Stimulated activated CD4-positive, alpha-beta T cell treated with anti-CD3 and anti-CD28 coated beads, Interleukin-12 subunit alpha, Interleukin-12 subunit beta, amount 100 ng/mL, for 4 hours (primary cell): ENCODE data around the gene TMEM9.

Source experiments
- DNase-seq: peaks from one replicate; pipeline ENCODE4 v3.0.0-alpha.2; 2020

Gene TMEM9

DNA sequence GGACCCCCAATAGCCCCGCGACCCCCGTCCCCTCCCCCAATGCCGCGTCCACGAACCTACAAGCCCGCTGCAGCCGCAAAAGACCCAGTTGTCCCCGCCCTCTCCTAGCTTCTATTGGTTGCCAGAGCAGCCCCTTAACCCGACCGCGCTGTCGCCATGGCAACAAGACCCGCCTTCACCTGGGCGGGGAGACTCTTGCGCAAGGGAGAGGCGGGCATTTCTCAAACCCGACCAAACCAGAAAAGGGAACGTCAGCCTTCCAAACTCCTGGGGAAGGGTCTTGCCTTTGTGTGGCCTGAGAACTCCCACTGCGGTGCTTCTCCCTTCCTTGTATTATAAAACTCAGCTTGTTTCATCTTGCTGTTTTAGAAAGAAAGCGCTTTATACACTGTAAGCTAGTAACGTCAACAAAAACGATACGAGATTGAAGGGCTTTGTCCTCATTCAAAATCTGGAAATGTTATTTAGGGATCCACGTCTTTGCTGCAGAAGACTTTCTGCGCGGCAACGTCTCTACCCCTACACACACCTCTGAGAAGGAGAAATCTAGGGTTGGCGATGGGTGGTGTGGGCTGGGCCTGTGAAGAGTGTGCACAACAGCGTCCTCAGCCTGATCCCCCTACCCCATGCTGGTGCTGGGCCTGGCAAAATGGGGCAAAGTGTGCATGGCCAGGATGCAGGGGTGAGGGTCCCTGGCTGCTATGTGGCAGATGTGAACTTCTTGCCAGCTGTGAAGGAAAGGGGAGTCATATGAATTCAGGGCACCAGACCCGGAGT, at the start of gene TMEM9:
Gene TMEM9 (minus strand): TSS at position 86 of the 777 bp plus-strand sequence. CDS start 551 bp downstream, outside the sequence.
- DNase-seq = peak; percentile 99

DNA sequence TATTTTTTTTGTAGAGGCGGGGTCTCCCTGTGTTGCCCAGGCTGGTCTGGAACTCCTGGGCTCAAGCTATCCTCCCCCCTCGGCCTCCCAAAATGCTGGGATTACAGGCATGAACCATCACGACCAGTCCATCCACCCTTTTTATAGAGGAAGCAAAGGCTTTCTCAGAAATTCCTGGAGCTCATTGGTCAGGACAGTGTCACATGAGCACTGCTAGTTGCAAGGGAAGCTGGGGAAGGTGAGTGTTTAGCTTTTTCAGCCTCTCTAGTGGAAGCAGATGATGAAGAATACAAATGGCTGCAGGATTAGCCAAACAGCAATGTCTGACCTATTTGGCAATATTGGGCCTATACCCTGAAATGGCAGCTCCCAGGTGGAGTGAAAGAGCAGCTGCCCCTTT, 44.3 kb upstream of the TMEM9 start:
- DNase-seq = no peak

DNA sequence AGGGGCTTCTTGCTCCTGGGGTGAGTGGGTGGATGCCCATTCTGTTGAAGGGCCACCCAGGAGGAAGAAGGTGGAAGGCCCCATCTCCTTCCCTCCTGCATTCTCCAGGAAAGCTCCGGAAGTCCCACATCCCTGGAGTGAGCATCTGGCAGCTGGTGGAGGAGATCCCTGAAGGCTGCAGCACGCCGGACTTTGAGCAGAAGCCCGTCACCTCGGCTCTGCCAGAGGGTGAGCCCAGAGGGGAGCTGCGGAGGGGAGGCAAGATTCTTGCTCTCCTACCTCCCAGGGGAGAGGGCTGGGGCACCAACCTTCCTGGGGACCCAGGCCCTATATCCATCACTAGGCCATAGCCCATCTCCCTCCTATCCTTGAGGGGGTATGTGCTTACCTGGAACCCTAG, 39.8 kb upstream of the TMEM9 start:
- DNase-seq = no peak

DNA sequence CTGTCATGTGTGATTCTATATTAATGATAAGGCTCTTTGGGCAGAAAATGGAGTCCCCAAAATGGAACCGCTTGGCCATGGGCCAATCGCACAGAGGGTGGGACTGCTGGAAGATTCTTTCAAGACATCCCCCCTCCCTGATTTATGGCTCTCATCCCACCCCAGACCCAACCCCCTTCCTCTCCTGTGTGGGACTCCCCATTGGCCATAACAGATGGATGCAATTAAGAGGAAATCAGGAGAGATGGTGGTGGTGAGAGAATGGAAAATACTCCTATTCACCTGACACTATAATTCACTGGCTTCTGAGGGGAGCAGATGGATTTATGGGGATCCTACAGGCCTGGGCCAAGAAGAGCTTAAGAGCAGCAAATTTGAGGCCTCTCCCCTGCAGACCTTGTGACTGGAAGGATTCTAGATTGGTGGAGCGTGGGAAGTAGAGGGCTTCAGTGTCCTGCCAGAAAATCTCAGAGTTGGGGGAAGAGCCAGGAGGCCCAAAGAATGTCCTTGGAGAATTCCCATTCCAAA, 38.1 kb upstream of the TMEM9 start:
- no peak for DNase-seq

DNA sequence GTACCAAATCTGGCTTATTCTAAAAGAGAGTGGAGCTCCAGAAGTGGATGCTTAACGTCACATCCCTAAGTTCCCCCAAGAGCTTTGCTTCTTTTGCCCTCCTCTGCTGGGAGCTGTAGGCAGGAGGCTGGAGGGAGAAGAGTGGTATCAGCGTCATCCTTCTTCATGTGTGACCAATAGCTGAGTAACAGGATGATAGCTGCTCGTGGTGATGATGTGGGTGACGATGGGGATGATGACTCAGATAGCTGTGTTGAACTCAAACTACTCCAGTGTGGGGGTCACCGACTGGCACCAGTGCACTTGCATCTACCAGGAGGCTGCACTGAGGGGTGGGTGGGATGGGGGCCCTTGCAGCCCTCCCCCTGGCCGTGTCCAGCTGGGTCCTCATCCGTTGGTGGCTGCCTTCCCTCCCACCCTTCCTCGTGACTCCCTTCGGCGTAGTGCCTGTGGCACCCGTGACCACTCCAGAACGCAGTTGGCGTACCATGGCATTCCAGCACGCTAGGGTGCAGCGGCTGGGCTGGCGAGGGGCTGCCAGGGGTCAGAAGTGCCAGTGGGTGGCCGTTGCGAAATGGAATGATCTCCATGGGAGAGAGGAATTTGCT, 37.5 kb upstream of the TMEM9 start:
- peak; percentile 10 for DNase-seq

DNA sequence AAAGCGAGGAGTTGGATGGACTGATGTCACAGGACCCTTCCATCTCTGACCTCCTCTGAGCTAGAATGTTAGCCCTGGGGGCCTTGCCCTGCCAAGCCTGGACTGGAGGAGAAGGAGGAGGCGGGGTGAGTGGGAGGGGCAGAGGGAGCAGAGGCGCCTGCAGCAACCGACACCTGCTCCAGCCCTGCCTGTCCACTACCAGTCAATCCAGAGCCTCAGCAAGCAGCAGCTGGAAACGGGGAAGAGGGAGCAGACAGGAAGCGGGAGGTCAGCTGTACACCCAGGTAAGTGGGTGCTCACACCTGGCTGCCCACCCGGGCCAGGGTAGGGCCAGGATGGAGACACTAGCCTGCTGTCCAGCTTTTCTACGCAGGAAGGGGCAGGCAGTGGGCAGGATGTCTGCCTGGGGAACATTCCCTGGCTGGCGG, 36.4 kb upstream of the TMEM9 start, which contains the start of gene IGFN1:
Gene IGFN1 (plus strand): TSS at position 201 of the 428 bp plus-strand sequence. CDS start 2,470 bp downstream, outside the sequence.
- DNase-seq = no peak

DNA sequence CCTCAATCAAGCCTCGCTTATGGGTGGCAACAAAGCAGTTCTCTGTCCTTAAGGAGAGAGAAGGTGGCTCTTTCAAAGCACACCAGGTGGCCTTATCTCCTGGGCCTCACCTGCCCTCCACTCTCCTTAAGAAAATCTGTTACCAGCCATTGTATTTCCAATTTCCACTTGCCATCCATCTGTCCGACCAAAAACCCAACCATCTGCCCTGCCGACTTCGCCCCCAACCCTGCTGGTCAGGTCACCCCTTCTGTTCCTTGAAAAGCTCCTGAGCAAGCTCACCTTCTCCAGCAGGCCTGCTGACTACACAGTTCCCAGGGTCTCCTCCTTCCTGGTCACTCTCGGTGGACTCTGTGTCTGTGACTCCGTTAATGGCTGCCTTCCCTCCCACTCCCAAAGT, 35.7 kb upstream of the TMEM9 start:
- DNase-seq = no peak

DNA sequence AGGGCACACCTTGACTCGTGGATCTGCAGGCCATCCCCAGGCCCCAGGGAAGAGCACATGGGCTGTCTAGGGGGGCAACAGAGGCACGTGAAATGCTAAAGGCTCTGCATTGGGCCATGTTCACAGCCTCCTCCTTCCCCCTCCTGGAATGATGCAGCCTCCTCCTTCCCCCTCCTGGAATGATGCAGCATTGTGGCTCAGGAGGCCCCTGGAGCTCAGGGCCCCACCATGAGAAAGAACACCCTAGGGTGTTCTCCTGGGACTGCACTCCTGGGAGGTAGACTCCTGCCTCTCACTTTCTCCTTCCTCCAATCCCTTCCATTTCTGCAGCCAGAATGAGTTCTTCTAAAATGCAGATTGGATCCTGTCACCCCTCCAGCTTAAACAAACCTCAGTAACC, 34.8 kb upstream of the TMEM9 start:
- no peak for DNase-seq

DNA sequence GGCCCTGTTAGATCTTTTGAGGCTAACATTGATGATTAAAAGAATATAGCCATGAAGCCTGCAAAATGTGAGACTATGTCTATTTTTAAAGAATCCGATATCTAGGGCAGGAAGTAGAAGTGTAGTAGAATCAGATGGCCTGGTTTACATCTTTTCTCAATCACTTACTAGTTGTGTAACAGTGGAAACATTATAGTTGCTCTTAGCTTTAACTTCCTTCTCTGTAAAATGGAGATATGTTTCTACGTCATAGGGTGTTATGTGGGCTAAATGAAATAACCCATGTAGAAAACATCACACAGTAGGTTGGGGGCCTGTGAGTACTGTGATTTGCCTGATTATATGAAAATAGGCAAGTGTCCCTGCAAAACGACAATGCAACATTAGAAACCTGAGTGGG, 31.9 kb upstream of the TMEM9 start:
- DNase-seq = no peak

DNA sequence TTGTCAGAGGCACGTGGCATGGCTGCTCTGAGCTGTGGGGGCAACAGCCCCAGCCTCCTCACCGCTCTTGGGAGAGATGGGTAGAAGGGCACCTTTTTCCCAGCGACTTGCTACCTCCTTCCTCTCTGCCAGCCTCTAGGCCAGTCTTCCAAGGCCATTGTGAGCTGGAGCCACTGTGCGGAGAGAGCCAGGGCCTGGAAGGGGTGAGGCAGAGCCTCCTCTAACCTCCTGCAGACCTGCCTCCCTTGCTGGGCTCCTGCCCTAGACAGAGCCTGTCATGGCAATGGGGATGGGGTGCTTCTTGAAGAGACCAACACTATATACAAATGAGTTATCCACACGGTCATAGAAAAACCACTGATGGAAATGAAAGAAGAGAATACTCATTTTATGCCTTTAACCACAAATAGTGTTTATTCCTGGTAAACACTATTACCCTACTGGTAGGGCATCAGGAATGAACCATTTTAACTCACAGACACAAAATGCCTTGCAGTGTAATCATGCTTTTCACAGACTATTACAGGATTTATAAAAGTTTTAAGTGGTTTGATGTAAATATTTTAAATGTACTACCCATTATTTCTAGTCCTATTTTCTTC, 31.4 kb upstream of the TMEM9 start:
- DNase-seq = no peak

DNA sequence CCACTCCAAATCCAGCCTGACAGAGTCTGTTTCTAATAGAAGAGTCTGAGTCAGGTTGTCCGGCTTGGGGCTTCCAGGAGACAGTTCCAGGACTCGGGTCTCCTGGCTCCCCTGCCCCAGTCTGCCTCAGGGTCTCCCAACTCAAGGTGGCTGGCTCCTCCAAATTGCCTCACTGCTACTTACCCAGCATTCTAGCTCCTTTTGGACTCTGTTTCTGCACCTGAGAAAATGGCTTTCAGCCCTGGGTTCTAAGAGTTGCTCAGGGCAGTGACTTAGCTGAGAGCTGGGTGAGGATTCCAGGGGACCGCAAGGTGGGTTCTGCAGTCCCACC, 30.8 kb upstream of the TMEM9 start:
- no peak for DNase-seq

DNA sequence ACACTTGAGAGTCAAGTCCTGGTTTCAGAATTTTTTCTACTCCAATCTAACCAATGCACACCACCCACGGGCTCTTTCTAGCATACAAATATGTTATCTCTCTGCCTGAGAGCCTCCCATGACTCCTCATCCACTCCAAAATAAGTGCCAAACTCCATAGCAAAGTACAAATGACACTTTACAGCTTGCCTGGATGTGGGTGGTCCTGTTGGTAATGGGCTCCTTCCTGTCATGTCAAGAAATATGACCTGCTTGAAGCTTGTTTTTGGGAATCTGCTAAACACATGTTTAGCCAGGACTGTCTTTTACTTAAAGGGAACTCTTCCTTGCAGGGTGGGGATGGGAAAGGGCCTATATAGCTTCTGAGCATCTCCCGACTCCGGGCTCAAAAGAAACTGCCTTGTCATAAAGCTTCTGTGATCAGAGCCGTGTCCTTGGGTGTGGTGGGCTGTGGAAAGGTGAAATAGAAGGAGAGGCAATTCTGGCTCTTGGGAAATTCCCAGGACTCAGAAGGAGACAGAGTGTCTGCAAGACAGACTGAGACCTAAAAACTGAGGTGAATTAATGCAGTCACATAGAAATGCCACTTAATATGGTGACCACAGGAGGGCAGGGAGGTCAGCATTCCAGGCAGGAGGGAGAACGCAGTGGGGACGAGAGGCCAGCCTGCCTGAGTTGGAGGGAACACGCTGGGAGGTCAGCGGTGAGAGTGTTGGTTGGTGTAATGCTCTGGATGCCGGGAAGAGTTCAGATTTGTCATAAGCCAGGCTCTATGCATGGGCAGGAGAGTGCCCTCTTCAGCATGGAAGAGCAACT, 30.2 kb upstream of the TMEM9 start:
- DNase-seq = no peak

DNA sequence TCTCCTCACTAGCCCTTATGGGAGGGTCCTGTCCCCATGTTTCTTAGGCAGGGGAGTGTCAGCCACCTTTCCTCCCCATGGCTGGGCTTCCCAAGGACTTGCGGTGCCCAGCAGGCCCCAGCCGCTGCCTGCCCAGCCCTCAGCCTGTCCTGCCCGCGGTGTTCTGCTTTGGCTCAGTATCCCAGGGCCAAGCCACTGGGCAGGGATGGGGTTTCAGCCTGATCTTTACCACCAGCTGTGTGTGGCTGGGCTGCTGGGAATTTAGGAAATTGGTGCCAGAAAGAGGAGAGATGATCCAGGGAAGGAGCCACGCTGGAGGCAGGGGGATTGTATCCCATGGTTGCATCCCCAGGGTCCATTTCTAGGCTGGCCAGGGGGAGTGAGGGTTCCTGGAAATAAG, 29.5 kb upstream of the TMEM9 start:
- DNase-seq = no peak

DNA sequence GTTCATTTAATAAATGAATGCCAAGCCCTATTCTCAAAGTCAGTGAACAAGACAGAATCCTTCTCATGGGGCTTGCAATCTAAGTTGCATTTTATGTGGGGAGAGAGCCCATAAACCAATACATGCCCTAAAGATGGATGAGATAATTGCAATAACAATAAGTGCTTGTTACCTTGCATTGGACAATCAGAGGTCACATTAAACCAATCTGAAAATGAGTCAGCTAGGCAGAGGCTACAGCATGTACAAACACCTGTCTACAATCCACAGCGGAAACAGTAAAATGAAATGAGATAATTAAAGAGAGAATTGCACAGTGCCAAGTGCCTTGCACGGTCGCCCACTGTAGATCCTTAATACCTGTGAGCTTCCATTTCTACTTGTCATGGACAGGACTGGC, 28.9 kb upstream of the TMEM9 start:
- no peak for DNase-seq

DNA sequence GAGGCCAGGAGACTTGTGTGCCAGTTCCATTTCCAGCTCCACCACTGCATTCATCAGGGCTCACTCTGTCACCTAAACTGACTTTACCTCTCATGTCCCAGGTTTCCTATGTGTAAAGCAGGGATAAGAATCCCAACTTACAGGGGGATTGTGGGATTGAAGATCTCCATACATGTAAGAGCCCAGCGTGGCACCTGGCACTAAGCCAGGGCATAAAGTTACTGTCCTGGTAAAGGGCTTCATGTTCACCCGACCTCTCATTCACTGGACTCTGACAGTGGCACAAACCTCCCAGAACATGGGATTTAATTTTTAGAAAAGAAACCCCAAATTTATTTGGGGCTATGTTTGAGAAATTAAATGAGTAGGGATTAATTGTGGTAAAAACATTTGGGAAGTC, 27.5 kb upstream of the TMEM9 start:
- no peak for DNase-seq

DNA sequence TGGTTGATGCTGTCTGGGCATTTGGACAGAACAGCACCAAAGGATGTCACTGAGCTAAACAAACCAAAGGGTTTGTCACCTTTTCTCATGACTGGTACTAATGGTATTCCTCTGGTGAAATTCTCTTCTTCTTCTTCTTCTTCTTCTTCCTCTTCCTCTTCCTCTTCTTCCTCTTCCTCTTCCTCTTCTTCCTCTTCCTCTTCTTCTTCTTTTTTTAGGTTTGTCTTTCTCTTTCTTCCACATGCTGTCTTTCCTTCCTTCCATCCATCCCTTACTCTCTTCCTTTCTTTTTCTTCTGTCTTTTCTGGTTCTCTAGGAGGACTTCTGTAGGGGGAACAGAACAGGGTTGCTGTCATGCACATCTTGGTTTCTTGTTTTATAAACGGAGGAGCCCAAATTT, 27.0 kb upstream of the TMEM9 start:
- no peak for DNase-seq

DNA sequence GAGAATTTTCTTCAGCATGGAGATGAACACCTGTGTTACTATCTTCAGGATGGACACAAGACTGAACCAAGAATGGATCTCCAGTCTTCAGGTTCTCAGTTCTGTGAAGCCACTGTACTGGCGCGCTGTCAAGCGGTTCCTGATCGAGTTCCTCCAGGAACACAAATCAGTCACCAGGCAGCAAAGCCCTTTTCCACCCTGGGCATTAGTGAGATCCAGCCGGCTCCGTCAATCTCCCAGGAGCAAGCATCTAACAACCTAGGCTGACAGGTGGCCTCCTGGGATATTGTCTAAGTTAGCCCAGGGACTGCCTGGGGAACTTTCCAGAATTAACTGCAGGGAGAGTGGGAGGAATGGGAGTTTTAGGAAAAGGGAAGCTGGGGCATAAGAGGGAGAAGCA, 26.6 kb upstream of the TMEM9 start:
- no peak for DNase-seq

DNA sequence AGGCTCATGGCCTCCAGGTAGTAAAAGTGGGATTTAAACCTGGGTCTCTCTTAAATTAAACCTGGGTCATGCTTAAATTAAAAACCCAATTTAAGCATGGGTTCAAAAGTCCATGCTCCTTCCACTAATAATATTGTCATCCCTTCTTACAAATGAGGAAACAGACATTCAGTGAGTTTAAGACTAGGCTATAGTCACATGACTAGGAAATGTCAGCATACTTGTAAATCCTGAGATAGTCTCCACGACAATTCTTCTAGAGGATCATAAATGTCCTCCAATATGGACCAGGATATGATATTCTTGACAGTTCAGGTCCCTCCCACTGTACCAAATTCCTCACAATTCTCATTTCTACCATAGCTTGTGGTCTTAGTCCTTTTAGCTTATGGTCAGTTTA, 25.9 kb upstream of the TMEM9 start:
- DNase-seq = no peak

DNA sequence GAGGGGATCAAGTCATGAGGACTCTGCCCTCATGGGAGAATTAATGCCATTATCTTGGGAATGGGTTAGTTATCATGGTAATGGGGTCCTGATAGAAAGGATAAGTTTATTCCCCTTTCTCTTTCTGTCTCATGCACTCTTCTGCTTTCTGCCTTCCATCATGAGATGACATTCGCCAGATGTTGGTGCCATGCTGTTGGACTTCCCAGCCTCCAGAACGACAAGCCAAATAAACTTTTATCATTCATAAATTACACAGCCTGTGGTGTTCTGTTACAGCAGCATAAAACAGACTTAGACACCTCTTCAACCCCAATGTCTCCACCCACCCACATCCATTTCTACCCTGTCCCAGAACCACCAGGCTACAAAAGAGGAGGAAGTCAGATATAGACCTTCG, 24.4 kb upstream of the TMEM9 start:
- no peak for DNase-seq

DNA sequence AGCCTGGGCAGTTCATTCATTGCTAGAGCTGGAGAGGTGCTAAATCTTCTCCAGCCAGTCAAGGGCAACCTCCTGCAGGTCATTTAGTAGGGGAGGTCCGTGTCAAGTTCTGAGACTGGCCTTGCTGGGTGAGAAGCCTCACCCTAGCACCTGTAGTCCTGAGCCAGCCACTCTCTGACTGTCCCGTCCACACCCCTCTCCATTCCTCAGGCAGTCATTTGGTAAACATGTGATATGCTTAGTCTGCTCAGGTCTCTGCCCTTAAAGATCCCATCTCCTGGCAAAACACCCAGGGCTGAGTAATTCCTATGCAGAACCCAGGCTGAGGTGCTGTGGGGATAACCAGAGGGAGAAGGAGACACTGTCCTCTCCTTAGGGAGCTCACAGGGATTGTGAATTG, 22.7 kb upstream of the TMEM9 start:
- DNase-seq = no peak

DNA sequence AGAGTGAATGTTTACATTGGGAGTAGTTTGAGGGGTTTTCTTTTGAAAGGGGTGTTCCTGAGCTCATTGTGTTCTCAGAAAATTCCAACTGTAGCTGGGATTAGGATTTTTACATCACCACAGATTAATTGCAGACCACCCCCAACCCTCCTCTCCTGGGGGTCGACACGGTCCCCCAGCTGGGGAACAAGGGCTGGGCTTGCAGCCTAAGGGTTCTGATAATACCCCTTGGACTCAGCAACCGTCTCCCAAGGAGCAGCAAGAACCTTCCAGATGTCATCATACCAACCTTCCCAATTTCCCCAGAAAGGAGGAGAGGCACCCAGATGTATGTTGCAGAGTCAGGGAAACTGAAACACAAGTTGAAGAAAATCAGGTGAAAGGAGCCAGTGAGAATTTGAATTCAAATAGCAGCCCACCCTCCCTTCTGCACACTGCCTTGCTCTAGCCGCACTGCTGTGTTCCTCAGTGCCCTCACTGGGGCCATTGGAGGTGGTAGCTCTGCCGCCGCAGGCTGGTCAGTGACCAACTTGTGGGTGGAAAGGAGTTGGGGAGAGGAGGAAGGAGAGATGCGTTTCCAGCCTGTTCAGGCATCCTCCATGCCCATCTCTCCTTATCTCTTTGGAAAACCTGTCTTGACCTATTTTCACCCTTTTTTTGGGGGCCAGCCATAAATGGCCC, 21.7 kb upstream of the TMEM9 start:
- no peak for DNase-seq

DNA sequence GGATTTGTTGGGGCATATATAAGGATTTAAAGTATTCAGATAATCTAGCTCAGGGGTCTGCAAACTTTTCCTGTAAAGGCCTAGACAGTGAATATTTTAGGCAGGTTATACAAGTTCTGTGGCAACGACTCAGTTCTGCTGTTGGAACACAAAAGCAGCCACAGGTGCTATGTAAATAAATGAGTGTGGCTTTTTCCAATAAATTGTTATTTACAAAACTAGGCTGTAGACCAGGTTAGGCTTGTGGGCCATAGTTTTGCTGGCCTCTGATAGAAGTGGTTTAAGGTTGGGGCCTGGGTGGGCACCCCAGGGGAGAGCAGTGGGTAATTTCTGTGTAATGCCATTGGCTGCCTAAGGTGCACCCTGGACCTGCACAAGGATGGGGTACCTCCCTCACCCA, 19.5 kb upstream of the TMEM9 start:
- no peak for DNase-seq
